PC-3 (cell line): ENCODE data around the gene DEPDC7. TPM values are rescaled to one million over a fixed set of nuclear protein-coding genes. Genes with fewer than 3 reads are reported as not detected.

Source experiments
- ATAC-seq: fragments of 200-7000 bp; cut with Tn5 transposase; 2 replicates; pipeline ENCODE4 v1.9.1; 2020; ENCODE audit warnings: mild to moderate bottlenecking, moderate library complexity
- BruUV-seq: library from RNA; stranded (reverse); fragments of 400-500 nt; replicated peaks from 2 replicates; lab custom pipeline; 2021; lab: Mats Ljungman, UMichigan
- CTCF ChIA-PET: fragments of 300-600 bp; sonication (Branson Sonifier 250); formaldehyde crosslinking; loops from one replicate; lab custom pipeline; 2022; ENCODE audit warnings: antibody characterized with exemption; lab: Charles Lee
- POLR2A ChIA-PET: fragments of 300-600 bp; sonication (Branson Sonifier 250); formaldehyde crosslinking; loops from one replicate; lab custom pipeline; 2022; ENCODE audit warnings: antibody characterized with exemption; ENCODE audit not compliant: unreplicated experiment; lab: Charles Lee
- DNase-seq: peaks from one replicate; pipeline ENCODE4 v3.0.0-alpha.2; 2015
- H2AFZ ChIP-seq: fragments of 300-600 bp; sonication (generic); 2 replicates; pipeline ENCODE4 v1.6.0; 2016; ENCODE audit warnings: antibody characterized with exemption, low read length
- H3F3A ChIP-seq: fragments of 300-600 bp; sonication (generic); one replicate; pipeline ENCODE4 v1.6.0; 2017; ENCODE audit warnings: antibody characterized with exemption, low read length, control low read depth, mild to moderate bottlenecking; ENCODE audit not compliant: unreplicated experiment
- H3K27ac ChIP-seq: fragments of 300-600 bp; sonication (generic); 2 replicates; pipeline ENCODE4 v1.5.1; 2016; ENCODE audit warnings: mild to moderate bottlenecking, low read length
- H3K27me3 ChIP-seq: fragments of 300-600 bp; sonication (generic); 2 replicates; pipeline ENCODE4 v1.6.1; 2016; ENCODE audit warnings: low read length, mixed read lengths
- H3K36me3 ChIP-seq: fragments of 300-600 bp; sonication (generic); 2 replicates; pipeline ENCODE4 v1.6.1; 2016; ENCODE audit warnings: low read depth, mixed run types, low read length, mixed read lengths
- H3K4me1 ChIP-seq: fragments of 300-600 bp; sonication (generic); 2 replicates; pipeline ENCODE4 v1.5.1; 2016; ENCODE audit warnings: low read length; ENCODE audit not compliant: insufficient read depth
- H3K4me2 ChIP-seq: fragments of 300-600 bp; sonication (generic); 2 replicates; pipeline ENCODE4 v1.6.0; 2016; ENCODE audit warnings: low read length
- H3K4me3 ChIP-seq: fragments of 300-600 bp; sonication (generic); 2 replicates; pipeline ENCODE4 v1.5.1; 2016; ENCODE audit warnings: mild to moderate bottlenecking, low read length, mixed read lengths
- H3K79me2 ChIP-seq: fragments of 300-600 bp; sonication (generic); 2 replicates; pipeline ENCODE4 v1.6.1; 2017; ENCODE audit warnings: low read length, mixed read lengths
- H3K9ac ChIP-seq: fragments of 300-600 bp; sonication (generic); 2 replicates; pipeline ENCODE4 v1.6.0; 2016; ENCODE audit warnings: mild to moderate bottlenecking, low read length
- H3K9me2 ChIP-seq: fragments of 300-600 bp; sonication (generic); replicated peaks from 2 replicates; pipeline ENCODE4 v1.6.1; 2016; ENCODE audit warnings: mixed run types, low read length, mixed read lengths
- H3K9me3 ChIP-seq: fragments of 300-600 bp; sonication (generic); 2 replicates; pipeline ENCODE4 v1.6.1; 2016; ENCODE audit warnings: low read length, mixed read lengths
- H4K20me1 ChIP-seq: fragments of 300-600 bp; sonication (generic); 2 replicates; pipeline ENCODE4 v1.6.1; 2016; ENCODE audit warnings: low read length, mixed read lengths
- EZH2 ChIP-seq: fragments of 300-600 bp; sonication (generic); IDR thresholded peaks from one replicate; pipeline ENCODE4 v1.6.1; 2017; ENCODE audit warnings: antibody characterized with exemption, mild to moderate bottlenecking, low read length; ENCODE audit not compliant: unreplicated experiment
- EZH2phosphoT487 ChIP-seq: fragments of 300-600 bp; sonication (generic); IDR thresholded peaks from 2 replicates; pipeline ENCODE4 v1.6.1; 2018; ENCODE audit warnings: mild to moderate bottlenecking, antibody characterized with exemption, low read length, borderline replicate concordance
- intact Hi-C: fragments of 100-400 bp; cut with micrococcal nuclease; formaldehyde crosslinking; loops from 2 replicates; pipeline ENCODE4 v1.9.0; 2023
- total RNA-seq: library from RNA; depleted of rRNA; stranded (reverse); fragments of >200 nt; gene quantifications from 2 replicates; pipeline ENCODE4 v1.2.3, GENCODE V29; 2014
- TF ChIP-seq, protein P1 (sequence below): fragments of 300-600 bp; sonication (generic); conservative IDR thresholded peaks from 2 replicates; pipeline ENCODE4 v1.5.1; 2017; ENCODE audit warnings: antibody characterized with exemption, low read depth, mild to moderate bottlenecking, low read length

The DEPDC7 gene
- total RNA-seq, 1 experiment from 2014 or later = not detected

GRCh38 chr11:32985600-32985999, 30.1 kb upstream of the DEPDC7 start:
- no peaks in the 10 kb centered on the region for H3K9me2 ChIP-seq
- H3K4me2 ChIP-seq = no peak overlapping the region
- peaks cover 9% of the 10 kb centered on the region; the same call in 1 of the 2 replicates for H3K4me1 ChIP-seq
- no TSS peak for BruUV-seq
- no peaks in the 10 kb centered on the region for H4K20me1 ChIP-seq
- H3K36me3 ChIP-seq = no peaks in the 10 kb centered on the region
- no peaks in the 10 kb centered on the region for H3K27me3 ChIP-seq
- ATAC-seq = no peak
- H3K79me2 ChIP-seq = no peaks in the 10 kb centered on the region
- H3K4me3 ChIP-seq = no peak overlapping the region
- no peak for DNase-seq
- no peak overlapping the region for H3K27ac ChIP-seq
- H3K9me3 ChIP-seq = no peaks in the 10 kb centered on the region
- no peaks in the 10 kb centered on the region for H3F3A ChIP-seq
- ChIA-PET CTCF (no interaction called here), POLR2A (no interaction called here)
- TF ChIP-seq EZH2 (no peak), EZH2phosphoT487 (no peak)
- TF ChIP-seq, protein P1, sequence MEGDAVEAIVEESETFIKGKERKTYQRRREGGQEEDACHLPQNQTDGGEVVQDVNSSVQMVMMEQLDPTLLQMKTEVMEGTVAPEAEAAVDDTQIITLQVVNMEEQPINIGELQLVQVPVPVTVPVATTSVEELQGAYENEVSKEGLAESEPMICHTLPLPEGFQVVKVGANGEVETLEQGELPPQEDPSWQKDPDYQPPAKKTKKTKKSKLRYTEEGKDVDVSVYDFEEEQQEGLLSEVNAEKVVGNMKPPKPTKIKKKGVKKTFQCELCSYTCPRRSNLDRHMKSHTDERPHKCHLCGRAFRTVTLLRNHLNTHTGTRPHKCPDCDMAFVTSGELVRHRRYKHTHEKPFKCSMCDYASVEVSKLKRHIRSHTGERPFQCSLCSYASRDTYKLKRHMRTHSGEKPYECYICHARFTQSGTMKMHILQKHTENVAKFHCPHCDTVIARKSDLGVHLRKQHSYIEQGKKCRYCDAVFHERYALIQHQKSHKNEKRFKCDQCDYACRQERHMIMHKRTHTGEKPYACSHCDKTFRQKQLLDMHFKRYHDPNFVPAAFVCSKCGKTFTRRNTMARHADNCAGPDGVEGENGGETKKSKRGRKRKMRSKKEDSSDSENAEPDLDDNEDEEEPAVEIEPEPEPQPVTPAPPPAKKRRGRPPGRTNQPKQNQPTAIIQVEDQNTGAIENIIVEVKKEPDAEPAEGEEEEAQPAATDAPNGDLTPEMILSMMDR = no peak
- intact Hi-C loops = no loop called here
- no peak overlapping the region for H3K9ac ChIP-seq
- H2AFZ ChIP-seq = no peak overlapping the region

DNA sequence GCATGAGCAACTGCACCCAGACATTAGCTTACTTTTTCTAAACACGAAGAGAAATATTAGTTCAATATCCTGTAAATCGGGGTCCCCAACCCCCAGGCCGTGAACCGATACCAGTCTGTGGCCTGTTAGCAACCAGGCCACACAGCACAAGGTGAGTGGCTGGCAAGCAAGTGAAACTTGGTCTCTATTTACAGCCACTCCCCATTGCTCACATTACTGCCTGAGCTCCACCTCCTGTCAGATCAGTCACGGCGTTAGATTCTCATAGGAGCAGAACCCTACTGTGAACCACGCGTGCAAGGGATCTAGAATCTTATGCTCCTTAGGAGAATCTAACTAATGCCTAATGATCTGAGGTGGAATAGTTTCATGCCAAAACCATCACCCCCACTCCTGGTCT, 27.8 kb upstream of the DEPDC7 start:
- intact Hi-C loops = no loop called here
- Histone ChIP-seq H3K9me2 (no peaks in the 10 kb centered on the region), H3K27ac (no peak overlapping the region), H3K36me3 (no peaks in the 10 kb centered on the region), H3K4me3 (no peak overlapping the region), H3K79me2 (no peaks in the 10 kb centered on the region), H2AFZ (no peak overlapping the region), H3K27me3 (no peaks in the 10 kb centered on the region), H3F3A (no peaks in the 10 kb centered on the region), H4K20me1 (no peaks in the 10 kb centered on the region), H3K4me2 (no peak overlapping the region), H3K9me3 (no peaks in the 10 kb centered on the region), H3K4me1 (no peaks in the 10 kb centered on the region), H3K9ac (no peak overlapping the region)
- BruUV-seq = no TSS peak
- ChIA-PET CTCF (no interaction called here), POLR2A (no interaction called here)
- no peak for ATAC-seq
- no peak for DNase-seq
- TF ChIP-seq EZH2 (no peak), EZH2phosphoT487 (no peak)
- TF ChIP-seq, protein P1 = no peak

DNA sequence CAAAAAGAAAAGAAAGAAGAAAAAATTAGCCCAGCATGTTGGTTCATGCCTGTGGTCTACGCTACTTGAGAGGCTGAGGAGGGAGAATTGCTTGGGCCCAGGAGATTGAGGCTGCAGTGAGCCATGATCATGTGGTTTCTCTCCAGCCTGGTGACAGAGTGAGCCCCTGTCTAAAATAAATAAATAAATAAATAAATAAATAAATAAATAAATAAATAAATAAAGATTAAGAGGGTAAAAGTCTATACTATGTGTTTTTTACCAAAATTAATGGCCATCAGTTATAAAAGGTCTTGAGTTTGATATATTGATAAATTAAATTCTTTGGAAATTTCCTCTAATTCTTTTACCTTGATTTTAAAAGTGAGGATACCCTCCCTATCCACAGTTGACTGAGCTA, 25.2 kb upstream of the DEPDC7 start:
- no peaks in the 10 kb centered on the region for H3K79me2 ChIP-seq
- H3K4me2 ChIP-seq = no peak overlapping the region
- H3K9me3 ChIP-seq = no peaks in the 10 kb centered on the region
- no peaks in the 10 kb centered on the region for H3K27me3 ChIP-seq
- ATAC-seq (no peak), DNase-seq (no peak)
- no peak overlapping the region for H2AFZ ChIP-seq
- CTCF ChIA-PET = no interaction called here
- H4K20me1 ChIP-seq = no peaks in the 10 kb centered on the region
- H3K9me2 ChIP-seq = no peaks in the 10 kb centered on the region
- POLR2A ChIA-PET = no interaction called here
- H3F3A ChIP-seq = no peaks in the 10 kb centered on the region
- no peak overlapping the region for H3K27ac ChIP-seq
- H3K9ac ChIP-seq = no peak overlapping the region
- intact Hi-C loops = no loop called here
- H3K36me3 ChIP-seq = no peaks in the 10 kb centered on the region
- BruUV-seq = no TSS peak
- no peaks in the 10 kb centered on the region for H3K4me1 ChIP-seq
- no peak overlapping the region for H3K4me3 ChIP-seq
- no peak for TF ChIP-seq EZH2phosphoT487
- TF ChIP-seq, protein P1 = no peak
- no peak for TF ChIP-seq EZH2
